Dedifferentiated amniotic fluid mesenchymal stem cell (primary cell): ENCODE results near the gene DGCR6L.
"Not testable (repeated sequence)": the region's sequence is repeated elsewhere in the genome, so short reads cannot be mapped to it uniquely, and the experiment has no call there.

Experiments used
- DNase-seq: peaks from one replicate; pipeline ENCODE4 v3.0.0-alpha.2; 2016; ENCODE audit errors: extremely low spot score

DGCR6L gene

GRCh38 chr22:20319745-20320658 is at the start of gene DGCR6L:
TSS of gene DGCR6L (minus strand) at chr22:20320060. CDS start at chr22:20319988, 72 bp downstream.
- peak; percentile 89 for DNase-seq

GRCh38 chr22:20368875-20369274 is 49.0 kb upstream of the DGCR6L start:
- not testable (repeated sequence) for DNase-seq

- DNase-seq, result not testable (repeated sequence)
Measured at GRCh38 chr22:20366841-20367240, 47.0 kb upstream of the DGCR6L start.

GRCh38 chr22:20364335-20365260 is 44.7 kb upstream of the DGCR6L start:
- not testable (repeated sequence) for DNase-seq

- not testable (repeated sequence) for DNase-seq
Measured at GRCh38 chr22:20362403-20362802, 42.5 kb upstream of the DGCR6L start.

- not testable (repeated sequence) for DNase-seq
Measured at GRCh38 chr22:20361752-20362229, 41.9 kb upstream of the DGCR6L start.

GRCh38 chr22:20360866-20361751 is 41.2 kb upstream of the DGCR6L start:
- not testable (repeated sequence) for DNase-seq

GRCh38 chr22:20360261-20360660 is 40.4 kb upstream of the DGCR6L start:
- DNase-seq, result not testable (repeated sequence)

- DNase-seq, result not testable (repeated sequence)
Measured at GRCh38 chr22:20358503-20359239, 38.8 kb upstream of the DGCR6L start.

- DNase-seq, result not testable (repeated sequence)
Measured at GRCh38 chr22:20357967-20358366, 38.1 kb upstream of the DGCR6L start.

GRCh38 chr22:20356906-20357305 is 37.0 kb upstream of the DGCR6L start:
- DNase-seq, result not testable (repeated sequence)

GRCh38 chr22:20355939-20356636 is 36.2 kb upstream of the DGCR6L start:
- DNase-seq, result not testable (repeated sequence)

- DNase-seq, result no peak
Measured at GRCh38 chr22:20354238-20354975, 34.5 kb upstream of the DGCR6L start.

- not testable (repeated sequence) for DNase-seq
Measured at GRCh38 chr22:20352536-20352935, 32.7 kb upstream of the DGCR6L start.

- not testable (repeated sequence) for DNase-seq
Measured at GRCh38 chr22:20346553-20346952, 26.7 kb upstream of the DGCR6L start.

GRCh38 chr22:20338291-20338690 is 18.4 kb upstream of the DGCR6L start:
- DNase-seq, result not testable (repeated sequence)

GRCh38 chr22:20337807-20338206 is 17.9 kb upstream of the DGCR6L start:
- not testable (repeated sequence) for DNase-seq

GRCh38 chr22:20336561-20336960 is 16.7 kb upstream of the DGCR6L start:
- DNase-seq, result not testable (repeated sequence)

- DNase-seq, result not testable (repeated sequence)
Measured at GRCh38 chr22:20328569-20328930, 8.7 kb upstream of the DGCR6L start.
